H9 (cell line): ENCODE data around the gene BIK. TPM values are rescaled to one million over a fixed set of nuclear protein-coding genes. Genes with fewer than 3 reads are reported as not detected.

Source experiments
- DNase-seq: peaks from one replicate; pipeline ENCODE4 v3.0.0-alpha.2; 2017
- H2AFZ ChIP-seq: one replicate; pipeline ENCODE4 v1.6.1; 2013; ENCODE audit warnings: mild to moderate bottlenecking, low read length, control low read depth, moderate library complexity
- H2AK5ac ChIP-seq: 2 replicates; pipeline ENCODE4 v1.6.1; 2013; ENCODE audit warnings: low read length, control low read depth, mixed read lengths; ENCODE audit not compliant: insufficient read length
- H2BK120ac ChIP-seq: one replicate; pipeline ENCODE4 v1.6.1; 2013; ENCODE audit warnings: low read depth, mild to moderate bottlenecking, low read length, control low read depth, inconsistent platforms; ENCODE audit not compliant: poor library complexity, severe bottlenecking
- H2BK12ac ChIP-seq: 2 replicates; pipeline ENCODE4 v1.6.1; 2013; ENCODE audit warnings: low read length, control low read depth, mixed read lengths, low read depth; ENCODE audit not compliant: insufficient read length
- H2BK15ac ChIP-seq: 2 replicates; pipeline ENCODE4 v1.6.1; 2013; ENCODE audit warnings: low read depth, low read length, control low read depth
- H2BK20ac ChIP-seq: one replicate; pipeline ENCODE4 v1.6.1; 2013; ENCODE audit warnings: low read depth, mild to moderate bottlenecking, low read length, control low read depth, inconsistent platforms; ENCODE audit not compliant: poor library complexity, severe bottlenecking
- H2BK5ac ChIP-seq: 2 replicates; pipeline ENCODE4 v1.6.1; 2013; ENCODE audit warnings: low read length, control low read depth, mixed read lengths; ENCODE audit not compliant: insufficient read length
- H3K14ac ChIP-seq: 2 replicates; pipeline ENCODE4 v1.6.1; 2013; ENCODE audit warnings: low read length, control low read depth; ENCODE audit not compliant: insufficient read depth
- H3K18ac ChIP-seq: 2 replicates; pipeline ENCODE4 v1.6.1; 2013; ENCODE audit warnings: low read depth, mild to moderate bottlenecking, mixed read lengths, low read length, control low read depth; ENCODE audit not compliant: insufficient read length
- H3K23ac ChIP-seq: 2 replicates; pipeline ENCODE4 v1.6.1; 2013; ENCODE audit warnings: low read length, control low read depth, mixed read lengths, low read depth; ENCODE audit not compliant: insufficient read length
- H3K23me2 ChIP-seq: 2 replicates; pipeline ENCODE4 v1.6.1; 2013; ENCODE audit warnings: low read depth, mild to moderate bottlenecking, mixed read lengths, low read length, control low read depth; ENCODE audit not compliant: insufficient read length, poor library complexity, severe bottlenecking
- H3K27ac ChIP-seq: 2 replicates; pipeline ENCODE4 v1.5.1; 2013; ENCODE audit warnings: low read length, control low read depth, mixed read lengths, low read depth; ENCODE audit not compliant: insufficient read length
- H3K27me3 ChIP-seq: 2 replicates; pipeline ENCODE4 v1.6.1; 2013; ENCODE audit warnings: low read length, control low read depth, inconsistent platforms; ENCODE audit not compliant: insufficient read depth
- H3K4ac ChIP-seq: 2 replicates; pipeline ENCODE4 v1.6.1; 2013; ENCODE audit warnings: low read depth, mild to moderate bottlenecking, control low read depth, inconsistent platforms, low read length, moderate library complexity
- H3K4me1 ChIP-seq: 2 replicates; pipeline ENCODE4 v1.6.1; 2013; ENCODE audit warnings: low read length, control low read depth, inconsistent platforms; ENCODE audit not compliant: insufficient read depth
- H3K4me2 ChIP-seq: 2 replicates; pipeline ENCODE4 v1.6.1; 2013; ENCODE audit warnings: low read length, control low read depth, mixed read lengths; ENCODE audit not compliant: insufficient read length, insufficient read depth
- H3K56ac ChIP-seq: 2 replicates; pipeline ENCODE4 v1.6.1; 2013; ENCODE audit warnings: low read depth, mild to moderate bottlenecking, mixed read lengths, low read length, control low read depth; ENCODE audit not compliant: insufficient read length
- H3K79me1 ChIP-seq: 2 replicates; pipeline ENCODE4 v1.6.1; 2013; ENCODE audit warnings: low read depth, mild to moderate bottlenecking, moderate library complexity, low read length, control low read depth, inconsistent platforms; ENCODE audit not compliant: insufficient read depth, poor library complexity, severe bottlenecking
- H3K79me2 ChIP-seq: 2 replicates; pipeline ENCODE4 v1.6.1; 2013; ENCODE audit warnings: low read length, control low read depth, inconsistent platforms; ENCODE audit not compliant: insufficient read depth
- H3K9ac ChIP-seq: 2 replicates; pipeline ENCODE4 v1.6.1; 2013; ENCODE audit warnings: low read length, control low read depth, mixed read lengths; ENCODE audit not compliant: insufficient read length; ENCODE audit errors: extremely low read depth
- H3K9me3 ChIP-seq: one replicate; pipeline ENCODE4 v1.6.1; 2013; ENCODE audit warnings: low read depth, low read length, inconsistent platforms; ENCODE audit not compliant: control insufficient read depth
- H3T11ph ChIP-seq: one replicate; pipeline ENCODE4 v1.6.1; 2013; ENCODE audit warnings: mild to moderate bottlenecking, low read length, control low read depth, inconsistent platforms
- H4K20me1 ChIP-seq: one replicate; pipeline ENCODE4 v1.6.1; 2013; ENCODE audit not compliant: control insufficient read depth, insufficient read length, insufficient read depth
- H4K5ac ChIP-seq: 2 replicates; pipeline ENCODE4 v1.6.1; 2013; ENCODE audit warnings: low read depth, mild to moderate bottlenecking, mixed read lengths, low read length, control low read depth; ENCODE audit not compliant: insufficient read length
- H4K8ac ChIP-seq: replicated peaks from 2 replicates; pipeline ENCODE4 v1.6.1; 2013; ENCODE audit warnings: low read length, control low read depth, mixed read lengths, low read depth; ENCODE audit not compliant: insufficient read length
- H4K91ac ChIP-seq: 2 replicates; pipeline ENCODE4 v1.6.1; 2013; ENCODE audit warnings: low read depth, mild to moderate bottlenecking, moderate library complexity, mixed read lengths, low read length, control low read depth; ENCODE audit not compliant: insufficient read length
- H3K27ac Mint-ChIP-seq, 3 experiments: 2 replicates in 2 of 3; 3 replicates in 1 of 3; pipeline ENCODE4 v1.8.0; 2020 to 2021; ENCODE audit warnings: mixed read lengths in 3 of 3, mild to moderate bottlenecking in 1 of 3, moderate library complexity in 1 of 3
- H3K27me3 Mint-ChIP-seq: 2 replicates; pipeline ENCODE4 v1.8.0; 2021; ENCODE audit warnings: low read depth, mild to moderate bottlenecking, moderate library complexity, mixed read lengths
- H3K36me3 Mint-ChIP-seq, 3 experiments: 2 replicates in 2 of 3; 3 replicates in 1 of 3; pipeline ENCODE4 v1.8.0; 2020 to 2021; ENCODE audit warnings: low read depth in 3 of 3, mixed read lengths in 3 of 3; ENCODE audit not compliant: insufficient read depth in 1 of 3
- H3K4me1 Mint-ChIP-seq, 2 experiments: 2 replicates each; pipeline ENCODE4 v1.8.0; 2020; ENCODE audit warnings: mixed read lengths in 2 of 2
- H3K4me3 Mint-ChIP-seq, 2 experiments: 2 replicates in 1 of 2; 3 replicates in 1 of 2; pipeline ENCODE4 v1.8.0; 2020 to 2021; ENCODE audit warnings: mild to moderate bottlenecking in 2 of 2, mixed read lengths in 2 of 2, moderate library complexity in 1 of 2
- H3K9me3 Mint-ChIP-seq, 2 experiments: 2 replicates in 1 of 2; 3 replicates in 1 of 2; pipeline ENCODE4 v1.8.0; 2020; ENCODE audit warnings: mild to moderate bottlenecking in 2 of 2, mixed read lengths in 2 of 2, moderate library complexity in 1 of 2
- CTCF ChIP-seq: fragments of 200-600 bp; sonication (generic); conservative IDR thresholded peaks from 3 replicates; pipeline ENCODE4 v1.8.0; 2021; ENCODE audit warnings: antibody characterized with exemption, mild to moderate bottlenecking
- WGBS: extraction: QIAGEN DNeasy Blood & Tissue Kit; methylation state at CpG from one replicate; pipeline ENCODE4 v1.1.7; 2013; ENCODE audit warnings: missing lambda C conversion rate, low lambda C conversion rate, mixed read lengths; ENCODE audit not compliant: insufficient read length; ENCODE audit errors: extremely low coverage; 5-methylcytosine and 5-hydroxymethylcytosine counted together
- total RNA-seq: library from RNA; stranded (reverse); gene quantifications from 2 replicates; pipeline ENCODE4 v1.2.1, GENCODE V29; 2021

The BIK gene
- total RNA-seq, 1 experiment from 2014 or later = 8.3 TPM

- Histone ChIP-seq H4K91ac (no peak overlapping the region), H4K5ac (no peak overlapping the region), H3K9ac (no peak overlapping the region), H3K18ac (no peak overlapping the region), H3K23me2 (peaks cover 11% of the 10 kb centered on the region), H2BK15ac (no peak overlapping the region), H3K4me2 (no peak overlapping the region), H3K27me3 (peaks cover 29% of the 10 kb centered on the region), H3K14ac (no peak overlapping the region), H3K9me3 (no peaks in the 10 kb centered on the region), H3K4me1 (peaks cover 4% of the 10 kb centered on the region; the same call in 1 of the 2 replicates), H3K56ac (no peak overlapping the region), H3K4ac (no peak overlapping the region), H3K23ac (no peak overlapping the region), H4K20me1 (no peaks in the 10 kb centered on the region), H2AFZ (no peak overlapping the region), H3K79me2 (no peaks in the 10 kb centered on the region), H3K27ac (no peak overlapping the region), H2BK120ac (no peak overlapping the region), H4K8ac (no peak overlapping the region), H2BK12ac (no peak overlapping the region), H2BK5ac (no peak overlapping the region), H3K79me1 (no peaks in the 10 kb centered on the region), H3T11ph (no peak overlapping the region), H2BK20ac (no peak overlapping the region), H2AK5ac (no peak overlapping the region)
- no peak for TF ChIP-seq CTCF
- DNase-seq = no peak
- peaks cover 65% of the 10 kb centered on the region for H3K27me3 Mint-ChIP-seq
- no peaks in the 10 kb centered on the region for H3K36me3 Mint-ChIP-seq
- peaks cover 17 to 35% of the 10 kb centered on the region in 2 experiments for H3K4me1 Mint-ChIP-seq
- H3K9me3 Mint-ChIP-seq = no peaks in the 10 kb centered on the region
- H3K4me3 Mint-ChIP-seq = no peak overlapping the region
- no peak overlapping the region for H3K27ac Mint-ChIP-seq
- no CpG with 5 or more reads among the region's 13 CpGs for WGBS
Observed at GRCh38 chr22:43113526-43114251, 3.1 kb downstream of the BIK start.
